Measurements from ENCODE around the gene RAB3GAP1.

Gene RAB3GAP1

DNA sequence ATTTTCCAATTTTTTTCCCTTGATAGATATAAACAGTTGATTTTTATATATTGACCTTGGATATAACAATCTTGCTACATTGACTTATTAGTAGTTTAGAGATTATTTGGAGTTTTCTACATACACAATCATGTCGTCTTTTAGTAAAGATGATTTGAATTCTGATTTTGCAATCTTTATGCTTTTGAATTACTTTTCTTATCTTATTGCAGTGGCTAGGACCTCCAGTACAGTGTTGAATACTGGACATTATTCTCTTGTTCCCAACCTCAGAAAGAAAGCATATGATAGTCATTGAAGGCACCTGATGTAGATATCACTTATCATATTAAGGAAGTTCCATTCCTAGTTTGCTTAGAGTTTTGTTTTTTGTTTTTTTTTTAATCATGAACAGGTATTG, 90.2 kb downstream of the RAB3GAP1 start:
- TF ChIP-seq POLR2A (IDR thresholded peaks at IDR 0.05; ENCODE audit: extremely low read depth, insufficient read length) (no peak), MYC (IDR thresholded peaks at IDR 0.05; ENCODE audit: low read depth, low read length) (no peak)
- TF ChIP-seq, protein P1, sequence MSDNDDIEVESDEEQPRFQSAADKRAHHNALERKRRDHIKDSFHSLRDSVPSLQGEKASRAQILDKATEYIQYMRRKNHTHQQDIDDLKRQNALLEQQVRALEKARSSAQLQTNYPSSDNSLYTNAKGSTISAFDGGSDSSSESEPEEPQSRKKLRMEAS (IDR thresholded peaks at IDR 0.05; ENCODE audit: low read depth, low read length): no peak
- TF ChIP-seq, protein P2, sequence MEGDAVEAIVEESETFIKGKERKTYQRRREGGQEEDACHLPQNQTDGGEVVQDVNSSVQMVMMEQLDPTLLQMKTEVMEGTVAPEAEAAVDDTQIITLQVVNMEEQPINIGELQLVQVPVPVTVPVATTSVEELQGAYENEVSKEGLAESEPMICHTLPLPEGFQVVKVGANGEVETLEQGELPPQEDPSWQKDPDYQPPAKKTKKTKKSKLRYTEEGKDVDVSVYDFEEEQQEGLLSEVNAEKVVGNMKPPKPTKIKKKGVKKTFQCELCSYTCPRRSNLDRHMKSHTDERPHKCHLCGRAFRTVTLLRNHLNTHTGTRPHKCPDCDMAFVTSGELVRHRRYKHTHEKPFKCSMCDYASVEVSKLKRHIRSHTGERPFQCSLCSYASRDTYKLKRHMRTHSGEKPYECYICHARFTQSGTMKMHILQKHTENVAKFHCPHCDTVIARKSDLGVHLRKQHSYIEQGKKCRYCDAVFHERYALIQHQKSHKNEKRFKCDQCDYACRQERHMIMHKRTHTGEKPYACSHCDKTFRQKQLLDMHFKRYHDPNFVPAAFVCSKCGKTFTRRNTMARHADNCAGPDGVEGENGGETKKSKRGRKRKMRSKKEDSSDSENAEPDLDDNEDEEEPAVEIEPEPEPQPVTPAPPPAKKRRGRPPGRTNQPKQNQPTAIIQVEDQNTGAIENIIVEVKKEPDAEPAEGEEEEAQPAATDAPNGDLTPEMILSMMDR (IDR thresholded peaks at IDR 0.05; ENCODE audit: low read depth, low read length): no peak
- no peak overlapping the region for H3K4me3 ChIP-seq (ENCODE audit: low read depth, low read length)
- DNase-seq (ENCODE audit: low read depth): no peak

DNA sequence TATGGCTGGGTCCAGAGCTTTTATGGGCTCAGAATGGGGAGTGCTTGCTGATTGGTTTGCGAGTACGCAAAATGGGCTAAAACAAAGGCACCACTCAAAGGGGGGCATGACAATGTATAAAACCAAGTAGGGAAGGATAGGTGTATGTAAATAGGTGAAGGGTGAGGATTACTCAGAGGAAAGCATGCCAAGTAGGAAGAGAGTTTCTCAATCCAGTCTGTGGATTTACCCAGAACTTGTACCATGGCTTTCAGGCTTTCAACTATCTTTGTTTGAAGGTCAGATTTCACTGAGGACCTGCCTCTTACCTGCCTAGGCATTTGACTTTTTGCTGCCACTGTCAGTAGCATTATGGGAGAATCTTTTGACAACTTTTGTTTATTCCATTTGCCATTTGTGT, 92.3 kb downstream of the RAB3GAP1 start:
- H3K4me3 ChIP-seq (ENCODE audit: low read depth, low read length): no peak overlapping the region
- no peak for TF ChIP-seq MYC (IDR thresholded peaks at IDR 0.05; ENCODE audit: low read depth, low read length)
- TF ChIP-seq, protein P1 (IDR thresholded peaks at IDR 0.05; ENCODE audit: low read depth, low read length): no peak
- no peak for TF ChIP-seq POLR2A (IDR thresholded peaks at IDR 0.05; ENCODE audit: extremely low read depth, insufficient read length)
- TF ChIP-seq, protein P2 (IDR thresholded peaks at IDR 0.05; ENCODE audit: low read depth, low read length): no peak
- no peak for DNase-seq (ENCODE audit: low read depth)

DNA sequence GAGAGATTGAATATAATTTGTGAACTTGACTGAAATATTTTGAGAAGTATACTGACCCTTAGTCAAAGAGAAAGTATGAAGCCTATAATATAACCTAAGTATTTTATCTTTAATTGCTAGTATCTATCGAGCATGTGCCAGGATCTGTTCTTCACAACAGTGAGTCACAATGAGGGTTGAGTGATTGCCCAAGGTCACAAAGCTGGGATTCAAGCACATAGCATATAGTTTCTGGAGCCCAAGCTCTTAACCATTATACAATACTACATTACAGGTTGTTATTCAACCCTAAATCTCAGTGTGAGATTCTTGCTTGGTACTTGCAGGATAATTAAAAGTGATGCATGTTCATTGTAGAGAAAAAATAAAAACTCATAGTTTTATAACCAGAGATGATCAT, 97.2 kb downstream of the RAB3GAP1 start:
- no peak overlapping the region for H3K4me3 ChIP-seq (ENCODE audit: low read depth, low read length)
- no peak for DNase-seq (ENCODE audit: low read depth)
- TF ChIP-seq, protein P1 (IDR thresholded peaks at IDR 0.05; ENCODE audit: low read depth, low read length): no peak

- TF ChIP-seq, protein P2 (IDR thresholded peaks at IDR 0.05; ENCODE audit: low read depth, low read length): no peak
- TF ChIP-seq POLR2A (IDR thresholded peaks at IDR 0.05; ENCODE audit: extremely low read depth, insufficient read length) (no peak), MYC (IDR thresholded peaks at IDR 0.05; ENCODE audit: low read depth, low read length) (no peak)
- TF ChIP-seq, protein P1 (IDR thresholded peaks at IDR 0.05; ENCODE audit: low read depth, low read length): no peak
- DNase-seq (ENCODE audit: low read depth): no peak
Observed at GRCh38 chr2:135150725-135151124, 98.6 kb downstream of the RAB3GAP1 start.

GRCh38 chr2:135151615-135152014, 99.5 kb downstream of the RAB3GAP1 start:
- no peak for DNase-seq (ENCODE audit: low read depth)
- TF ChIP-seq POLR2A (IDR thresholded peaks at IDR 0.05; ENCODE audit: extremely low read depth, insufficient read length): no peak
- TF ChIP-seq, protein P2 (IDR thresholded peaks at IDR 0.05; ENCODE audit: low read depth, low read length): no peak
- no peak overlapping the region for H3K4me3 ChIP-seq (ENCODE audit: low read depth, low read length)

More at GRCh38 chr2:135150725-135151124, 98.6 kb downstream of the RAB3GAP1 start:
- no peak overlapping the region for H3K4me3 ChIP-seq (ENCODE audit: low read depth, low read length)

DNA sequence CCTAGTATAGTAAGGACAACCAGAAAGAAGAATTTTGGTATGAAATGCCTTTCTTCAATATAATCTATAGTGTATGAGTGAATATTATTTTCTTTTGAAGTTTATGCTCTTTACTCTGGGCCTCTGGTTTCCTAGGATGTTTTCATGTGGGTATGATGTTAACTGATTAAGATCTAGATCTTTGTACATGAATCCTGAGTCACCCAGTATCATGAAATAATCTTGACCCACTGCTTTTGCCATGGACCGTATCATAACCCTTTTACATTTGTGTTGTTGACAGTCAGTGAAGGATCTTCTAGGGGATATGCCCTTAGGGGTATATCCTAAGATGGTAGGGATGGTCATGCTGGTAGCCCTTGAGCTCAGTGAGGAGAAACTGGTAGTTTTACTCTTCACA, 100.3 kb downstream of the RAB3GAP1 start:
- DNase-seq (ENCODE audit: low read depth): no peak
- TF ChIP-seq, protein P2 (IDR thresholded peaks at IDR 0.05; ENCODE audit: low read depth, low read length): no peak
- no peak for TF ChIP-seq POLR2A (IDR thresholded peaks at IDR 0.05; ENCODE audit: extremely low read depth, insufficient read length)
- TF ChIP-seq, protein P1 (IDR thresholded peaks at IDR 0.05; ENCODE audit: low read depth, low read length): no peak
- TF ChIP-seq MYC (IDR thresholded peaks at IDR 0.05; ENCODE audit: low read depth, low read length): no peak
- no peak overlapping the region for H3K4me3 ChIP-seq (ENCODE audit: low read depth, low read length)

Data from NB4 (cell line).